ENCODE results near the gene NF1.
"Not testable (repeated sequence)": the region's sequence is repeated elsewhere in the genome, so short reads cannot be mapped to it uniquely, and the experiment has no call there.

NF1 gene

DNA sequence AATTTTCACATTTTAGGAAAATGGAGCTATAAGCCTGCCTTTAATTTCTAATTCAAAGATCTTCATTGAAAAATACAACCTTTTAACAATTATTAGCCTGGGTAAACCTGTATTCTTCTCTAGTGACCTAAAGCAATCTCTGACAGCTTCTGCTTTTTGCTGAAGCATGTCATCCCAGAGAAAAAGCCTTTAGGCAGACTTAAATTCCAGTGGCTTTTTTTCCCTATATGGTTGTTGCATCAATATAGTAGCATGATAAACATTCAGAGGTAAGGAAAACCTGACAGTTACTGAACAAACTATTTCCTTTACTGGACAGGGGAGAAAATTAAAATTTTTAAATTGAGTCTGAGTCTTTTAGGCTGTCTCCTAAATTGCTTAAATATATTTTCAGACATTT, 234.4 kb downstream of the NF1 start:
- no peaks in the 10 kb centered on the region for H3K36me3 ChIP-seq (ENCODE audit: control insufficient read depth, insufficient read depth, low read length)
- H3K4me3 ChIP-seq (ENCODE audit: low read length): no peak overlapping the region
- H3K4me1 ChIP-seq (ENCODE audit: control insufficient read depth, low read depth, low read length): no peaks in the 10 kb centered on the region
- no peak overlapping the region for H4K5ac ChIP-seq (ENCODE audit: low read length)
- H3K23ac ChIP-seq (ENCODE audit: low read length): no peak overlapping the region
- H3K18ac ChIP-seq (ENCODE audit: low read length): no peak overlapping the region
- no peak overlapping the region for H4K8ac ChIP-seq (ENCODE audit: low read depth, low read length)
- H2AK5ac ChIP-seq (ENCODE audit: low read length): no peak overlapping the region
- H3K79me2 ChIP-seq (ENCODE audit: control insufficient read depth, insufficient read depth, low read length): no peaks in the 10 kb centered on the region
- H3K9ac ChIP-seq (ENCODE audit: low read length): no peak overlapping the region
- H2BK120ac ChIP-seq (ENCODE audit: low read depth, low read length): no peak overlapping the region
- no peak overlapping the region for H2BK5ac ChIP-seq (ENCODE audit: low read length)
- no peaks in the 10 kb centered on the region for H3K79me1 ChIP-seq (ENCODE audit: low read length)
- no peak overlapping the region for H3K56ac ChIP-seq (ENCODE audit: low read length)
- no peak overlapping the region for H3K27ac ChIP-seq (ENCODE audit: low read depth, low read length)
- H3K27me3 ChIP-seq (ENCODE audit: insufficient read depth, low read length, poor library complexity): no peaks in the 10 kb centered on the region
- H3K4ac ChIP-seq (ENCODE audit: low read depth, low read length): no peak overlapping the region
- H3K4me2 ChIP-seq (ENCODE audit: low read length): no peak overlapping the region
- H2BK15ac ChIP-seq (replicated peaks; ENCODE audit: low read depth): no peak overlapping the region
- DNase-seq: no peak

DNA sequence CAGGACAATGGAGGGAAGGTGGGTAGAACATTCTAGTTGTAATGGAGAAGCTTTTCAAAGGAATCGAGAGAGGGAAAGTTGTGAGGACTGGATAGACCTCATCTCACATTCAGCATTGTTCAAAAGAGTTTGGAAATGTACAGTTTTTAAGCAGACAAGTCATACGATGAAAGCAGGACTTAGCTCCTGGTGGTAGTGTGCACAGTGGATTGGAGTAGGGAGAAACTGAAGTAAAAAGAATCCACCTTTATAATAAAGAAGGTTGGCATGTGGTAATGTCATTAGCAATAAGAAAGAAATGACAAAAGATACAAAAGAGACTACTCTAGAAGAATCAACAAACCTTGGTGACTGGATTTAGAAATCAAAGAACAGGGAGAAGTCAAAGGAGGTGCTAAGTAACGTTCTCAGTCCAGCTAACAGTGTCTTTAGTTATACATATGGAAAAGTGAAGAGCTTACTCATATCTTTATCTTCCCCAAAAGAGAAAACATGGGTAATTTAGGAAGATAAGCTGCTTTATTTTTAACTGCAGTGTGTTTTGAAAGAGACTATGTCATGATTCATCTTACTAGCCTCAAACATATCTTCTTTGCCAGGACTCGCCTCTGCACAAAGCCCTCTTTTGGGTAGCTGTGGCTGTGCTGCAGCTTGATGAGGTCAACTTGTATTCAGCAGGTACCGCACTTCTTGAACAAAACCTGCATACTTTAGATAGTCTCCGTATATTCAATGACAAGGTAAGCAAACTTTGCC, 245.3 kb downstream of the NF1 start:
- H3K23ac ChIP-seq (ENCODE audit: low read length): no peak overlapping the region
- H2AK5ac ChIP-seq (ENCODE audit: low read length): no peak overlapping the region
- H3K27me3 ChIP-seq (ENCODE audit: insufficient read depth, low read length, poor library complexity): no peaks in the 10 kb centered on the region
- no peak overlapping the region for H4K5ac ChIP-seq (ENCODE audit: low read length)
- no peak overlapping the region for H3K9ac ChIP-seq (ENCODE audit: low read length)
- H3K4me1 ChIP-seq (ENCODE audit: control insufficient read depth, low read depth, low read length): no peaks in the 10 kb centered on the region
- no peak overlapping the region for H2BK5ac ChIP-seq (ENCODE audit: low read length)
- H3K79me1 ChIP-seq (ENCODE audit: low read length): no peaks in the 10 kb centered on the region
- no peak overlapping the region for H3K56ac ChIP-seq (ENCODE audit: low read length)
- no CpG with 5 or more reads among the region's 6 CpGs for WGBS (ENCODE audit: extremely low coverage, insufficient coverage, low lambda C conversion rate)
- H4K8ac ChIP-seq (ENCODE audit: low read depth, low read length): no peak overlapping the region
- no peak overlapping the region for H3K18ac ChIP-seq (ENCODE audit: low read length)
- no peaks in the 10 kb centered on the region for H3K36me3 ChIP-seq (ENCODE audit: control insufficient read depth, insufficient read depth, low read length)
- H3K4me3 ChIP-seq (ENCODE audit: low read length): no peak overlapping the region
- H3K79me2 ChIP-seq (ENCODE audit: control insufficient read depth, insufficient read depth, low read length): no peaks in the 10 kb centered on the region
- no peak for DNase-seq
- H2BK15ac ChIP-seq (replicated peaks; ENCODE audit: low read depth): no peak overlapping the region
- H3K4me2 ChIP-seq (ENCODE audit: low read length): no peak overlapping the region
- no peak overlapping the region for H2BK120ac ChIP-seq (ENCODE audit: low read depth, low read length)
- no peak overlapping the region for H3K27ac ChIP-seq (ENCODE audit: low read depth, low read length)
- H3K4ac ChIP-seq (ENCODE audit: low read depth, low read length): no peak overlapping the region

DNA sequence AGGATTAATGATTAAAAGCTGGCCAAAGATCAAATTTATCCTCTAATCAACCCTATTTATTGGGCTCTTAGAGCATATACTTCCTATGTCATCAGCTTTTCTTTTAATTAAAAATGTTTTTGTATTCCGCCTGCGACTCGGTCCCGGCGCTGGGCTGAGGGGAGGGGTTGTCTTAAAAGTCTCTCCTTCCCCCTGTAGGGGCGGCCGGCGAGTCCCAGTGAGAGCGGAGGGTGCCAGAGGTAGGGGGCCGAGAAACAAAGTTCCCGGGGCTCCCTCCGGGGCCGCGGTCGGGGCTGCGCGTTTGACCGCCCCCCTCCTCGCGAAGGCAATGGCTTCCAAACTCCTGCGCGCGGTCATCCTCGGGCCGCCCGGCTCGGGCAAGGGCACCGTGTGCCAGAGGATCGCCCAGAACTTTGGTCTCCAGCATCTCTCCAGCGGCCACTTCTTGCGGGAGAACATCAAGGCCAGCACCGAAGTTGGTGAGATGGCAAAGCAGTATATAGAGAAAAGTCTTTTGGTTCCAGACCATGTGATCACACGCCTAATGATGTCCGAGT, 250.5 kb downstream of the NF1 start:
- H3K4me2 ChIP-seq (ENCODE audit: low read length); H3K79me2 ChIP-seq (ENCODE audit: control insufficient read depth, insufficient read depth, low read length); H2BK120ac ChIP-seq (ENCODE audit: low read depth, low read length); H3K23ac ChIP-seq (ENCODE audit: low read length); H3K4ac ChIP-seq (ENCODE audit: low read depth, low read length); H3K18ac ChIP-seq (ENCODE audit: low read length); H3K9ac ChIP-seq (ENCODE audit: low read length); H2AK5ac ChIP-seq (ENCODE audit: low read length); H4K8ac ChIP-seq (ENCODE audit: low read depth, low read length); H2BK5ac ChIP-seq (ENCODE audit: low read length); H3K4me3 ChIP-seq (ENCODE audit: low read length); H3K36me3 ChIP-seq (ENCODE audit: control insufficient read depth, insufficient read depth, low read length); H3K27me3 ChIP-seq (ENCODE audit: insufficient read depth, low read length, poor library complexity); DNase-seq; H4K5ac ChIP-seq (ENCODE audit: low read length); H3K27ac ChIP-seq (ENCODE audit: low read depth, low read length); H2BK15ac ChIP-seq (replicated peaks; ENCODE audit: low read depth); H3K56ac ChIP-seq (ENCODE audit: low read length); H3K79me1 ChIP-seq (ENCODE audit: low read length); H3K4me1 ChIP-seq (ENCODE audit: control insufficient read depth, low read depth, low read length): not testable (repeated sequence)
- no CpG with 5 or more reads among the region's 34 CpGs for WGBS (ENCODE audit: extremely low coverage, insufficient coverage, low lambda C conversion rate)

GRCh38 chr17:31349454-31349853, 254.7 kb downstream of the NF1 start:
- no peak overlapping the region for H4K8ac ChIP-seq (ENCODE audit: low read depth, low read length)
- no peaks in the 10 kb centered on the region for H3K4me1 ChIP-seq (ENCODE audit: control insufficient read depth, low read depth, low read length)
- H3K56ac ChIP-seq (ENCODE audit: low read length): no peak overlapping the region
- no peak overlapping the region for H3K27ac ChIP-seq (ENCODE audit: low read depth, low read length)
- no peak overlapping the region for H3K18ac ChIP-seq (ENCODE audit: low read length)
- H2BK5ac ChIP-seq (ENCODE audit: low read length): no peak overlapping the region
- H3K79me2 ChIP-seq (ENCODE audit: control insufficient read depth, insufficient read depth, low read length): no peaks in the 10 kb centered on the region
- H3K9ac ChIP-seq (ENCODE audit: low read length): no peak overlapping the region
- no peaks in the 10 kb centered on the region for H3K27me3 ChIP-seq (ENCODE audit: insufficient read depth, low read length, poor library complexity)
- no peaks in the 10 kb centered on the region for H3K36me3 ChIP-seq (ENCODE audit: control insufficient read depth, insufficient read depth, low read length)
- no peak overlapping the region for H3K4me2 ChIP-seq (ENCODE audit: low read length)
- no peak for DNase-seq
- H3K23ac ChIP-seq (ENCODE audit: low read length): no peak overlapping the region
- H2AK5ac ChIP-seq (ENCODE audit: low read length): no peak overlapping the region
- no peak overlapping the region for H3K4me3 ChIP-seq (ENCODE audit: low read length)
- no peak overlapping the region for H4K5ac ChIP-seq (ENCODE audit: low read length)
- H3K79me1 ChIP-seq (ENCODE audit: low read length): no peaks in the 10 kb centered on the region
- no peak overlapping the region for H2BK15ac ChIP-seq (replicated peaks; ENCODE audit: low read depth)
- H3K4ac ChIP-seq (ENCODE audit: low read depth, low read length): no peak overlapping the region
- H2BK120ac ChIP-seq (ENCODE audit: low read depth, low read length): no peak overlapping the region

GRCh38 chr17:31355935-31356334, 261.2 kb downstream of the NF1 start:
- Histone ChIP-seq H3K79me2 (ENCODE audit: control insufficient read depth, insufficient read depth, low read length) (no peaks in the 10 kb centered on the region), H3K4ac (ENCODE audit: low read depth, low read length) (no peak overlapping the region), H3K9ac (ENCODE audit: low read length) (no peak overlapping the region), H4K8ac (ENCODE audit: low read depth, low read length) (no peak overlapping the region), H2BK5ac (ENCODE audit: low read length) (no peak overlapping the region), H2BK120ac (ENCODE audit: low read depth, low read length) (no peak overlapping the region), H3K36me3 (ENCODE audit: control insufficient read depth, insufficient read depth, low read length) (no peaks in the 10 kb centered on the region), H3K4me2 (ENCODE audit: low read length) (no peak overlapping the region), H3K27me3 (ENCODE audit: insufficient read depth, low read length, poor library complexity) (no peaks in the 10 kb centered on the region), H3K18ac (ENCODE audit: low read length) (no peak overlapping the region), H2AK5ac (ENCODE audit: low read length) (no peak overlapping the region), H3K27ac (ENCODE audit: low read depth, low read length) (no peak overlapping the region), H3K56ac (ENCODE audit: low read length) (no peak overlapping the region), H3K4me3 (ENCODE audit: low read length) (no peak overlapping the region), H3K4me1 (ENCODE audit: control insufficient read depth, low read depth, low read length) (no peaks in the 10 kb centered on the region), H3K79me1 (ENCODE audit: low read length) (no peaks in the 10 kb centered on the region), H3K23ac (ENCODE audit: low read length) (no peak overlapping the region), H4K5ac (ENCODE audit: low read length) (no peak overlapping the region), H2BK15ac (replicated peaks; ENCODE audit: low read depth) (no peak overlapping the region)
- no CpG with 5 or more reads among the region's 1 CpG for WGBS (ENCODE audit: extremely low coverage, insufficient coverage, low lambda C conversion rate)
- no peak for DNase-seq

DNA sequence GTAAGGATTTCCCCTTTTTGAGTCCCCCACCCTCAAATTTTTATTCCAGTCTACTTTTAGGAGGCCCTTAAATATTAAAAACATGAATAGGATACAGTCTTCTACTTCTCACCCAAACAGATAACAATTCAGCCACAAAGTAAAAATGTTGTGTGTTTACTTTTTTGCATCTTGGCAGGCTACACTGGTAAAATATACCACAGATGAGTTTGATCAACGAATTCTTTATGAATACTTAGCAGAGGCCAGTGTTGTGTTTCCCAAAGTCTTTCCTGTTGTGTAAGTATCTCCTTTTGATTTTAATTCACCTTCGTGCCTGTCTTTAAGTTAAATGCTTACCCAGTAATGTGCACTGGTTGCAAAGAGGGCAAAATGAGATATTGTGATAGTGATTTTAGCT, 262.3 kb downstream of the NF1 start:
- no peak overlapping the region for H3K4me3 ChIP-seq (ENCODE audit: low read length)
- no peak overlapping the region for H2BK15ac ChIP-seq (replicated peaks; ENCODE audit: low read depth)
- H3K18ac ChIP-seq (ENCODE audit: low read length): no peak overlapping the region
- no peaks in the 10 kb centered on the region for H3K79me2 ChIP-seq (ENCODE audit: control insufficient read depth, insufficient read depth, low read length)
- no peak overlapping the region for H3K4me2 ChIP-seq (ENCODE audit: low read length)
- H4K8ac ChIP-seq (ENCODE audit: low read depth, low read length): no peak overlapping the region
- H2AK5ac ChIP-seq (ENCODE audit: low read length): no peak overlapping the region
- H3K4me1 ChIP-seq (ENCODE audit: control insufficient read depth, low read depth, low read length): no peaks in the 10 kb centered on the region
- H3K9ac ChIP-seq (ENCODE audit: low read length): no peak overlapping the region
- no peaks in the 10 kb centered on the region for H3K79me1 ChIP-seq (ENCODE audit: low read length)
- no peak for DNase-seq
- H3K27me3 ChIP-seq (ENCODE audit: insufficient read depth, low read length, poor library complexity): no peaks in the 10 kb centered on the region
- no peak overlapping the region for H2BK5ac ChIP-seq (ENCODE audit: low read length)
- no peaks in the 10 kb centered on the region for H3K36me3 ChIP-seq (ENCODE audit: control insufficient read depth, insufficient read depth, low read length)
- no peak overlapping the region for H3K4ac ChIP-seq (ENCODE audit: low read depth, low read length)
- no peak overlapping the region for H2BK120ac ChIP-seq (ENCODE audit: low read depth, low read length)
- H3K23ac ChIP-seq (ENCODE audit: low read length): no peak overlapping the region
- H3K27ac ChIP-seq (ENCODE audit: low read depth, low read length): no peak overlapping the region
- H4K5ac ChIP-seq (ENCODE audit: low read length): no peak overlapping the region
- WGBS (ENCODE audit: extremely low coverage, insufficient coverage, low lambda C conversion rate): no CpG with 5 or more reads among the region's 2 CpGs
- no peak overlapping the region for H3K56ac ChIP-seq (ENCODE audit: low read length)
